Measurements from ENCODE around the gene MYEOV. TPM values are rescaled to one million over a fixed set of nuclear protein-coding genes. Genes with fewer than 3 reads are reported as not detected.
A peak's percentile ranks its signal among the peaks of the same experiment; 100 is the strongest.

The MYEOV gene
- total and polyA plus RNA-seq, 2 of the 8 experiments (the other 6 are each of a cell fraction or from before 2014, with no cell fraction given) = 0.44 to 0.67 TPM

- 66% methylated on average over 2 of the region's 2 CpGs; no CpG with 5 or more reads in 1 of the 2 experiments for WGBS, 2 experiments (ENCODE audit: extremely low coverage in 1 of 2, insufficient coverage in 1 of 2, insufficient read length in 1 of 2, insufficient replicate concordance in 2 of 2, low coverage in 1 of 2, low lambda C conversion rate in 2 of 2, missing lambda C conversion rate in 1 of 2)
- FAIRE-seq = no peak
Measured at GRCh38 chr11:69288883-69289242, 5.1 kb upstream of the MYEOV start.

More at GRCh38 chr11:69288883-69289242, 5.1 kb upstream of the MYEOV start:
- Histone ChIP-seq H3K56ac (replicated peaks; ENCODE audit: insufficient read length, low read depth, low read length) (no peak overlapping the region), H3K23me2 (ENCODE audit: low read depth, low read length) (peaks cover 7% of the 10 kb centered on the region; the same call in 1 of the 2 replicates), H3K79me1 (ENCODE audit: low read depth, low read length) (no peaks in the 10 kb centered on the region), H3K18ac (ENCODE audit: extremely low read depth, low read length) (peak overlapping the region; percentile 7; the same call in 1 of the 2 replicates), H2AK5ac (ENCODE audit: low read depth, low read length) (no peak overlapping the region), H4K5ac (ENCODE audit: insufficient read length, low read depth, low read length) (no peak overlapping the region), H3K4ac (replicated peaks; ENCODE audit: insufficient read length, low read depth, low read length) (no peak overlapping the region), H3K79me2 (ENCODE audit: control insufficient read depth in 1 of 2, insufficient read depth in 2 of 2, low read length in 2 of 2) (no peaks in the 10 kb centered on the region), H3K14ac (ENCODE audit: insufficient read length) (no peak overlapping the region), H3K27me3 (replicated peaks in 1 of 4; ENCODE audit: control insufficient read depth in 3 of 4, extremely low read depth in 1 of 4, insufficient read depth in 3 of 4, low read length in 3 of 4) (peaks cover 0 to 2% (median 0%) of the 10 kb centered on the region in 4 experiments; a peak in 1 of 7 replicates), H3K4me3 (ENCODE audit: extremely low read depth in 1 of 4, insufficient read depth in 2 of 4, low read depth in 3 of 4, low read length in 4 of 4) (no peak overlapping the region), H3K27ac (ENCODE audit: low read depth, low read length) (no peak overlapping the region), H2BK20ac (ENCODE audit: low read length) (no peak overlapping the region), H2BK12ac (ENCODE audit: low read depth, low read length) (no peak overlapping the region), H4K8ac (ENCODE audit: extremely low read depth, insufficient read depth, low read length) (no peak overlapping the region), H3K4me2 (ENCODE audit: insufficient read depth in 1 of 2, low read depth in 2 of 2, low read length in 2 of 2) (no peak overlapping the region), H3K9me3 (ENCODE audit: insufficient read depth in 2 of 2, low read depth in 1 of 2, low read length in 1 of 2) (0 out of 4 replicates have a peak, but pooled peaks cover 0 to 2% of the 10 kb centered on the region in 2 experiments), H3K9ac (replicated peaks in 1 of 4; ENCODE audit: extremely low read depth in 1 of 4, low read depth in 3 of 4, low read length in 3 of 4) (no peak overlapping the region), H3K36me3 (ENCODE audit: control insufficient read depth in 2 of 4, insufficient read depth in 4 of 4, low read length in 3 of 4) (no peaks in the 10 kb centered on the region), H2BK5ac (ENCODE audit: low read depth, low read length) (no peak overlapping the region), H4K91ac (replicated peaks; ENCODE audit: insufficient read length, low read length) (no peak overlapping the region), H3K23ac (ENCODE audit: insufficient read length) (no peak overlapping the region), H2BK120ac (replicated peaks; ENCODE audit: low read depth, low read length) (no peak overlapping the region), H3K4me1 (replicated peaks in 1 of 4; ENCODE audit: control insufficient read depth in 3 of 4, insufficient read depth in 4 of 4, low read length in 3 of 4) (peaks cover 0 to 16% (median 9%) of the 10 kb centered on the region in 4 experiments; a peak in 6 of 7 replicates), H2AFZ (ENCODE audit: low read length) (no peak overlapping the region), H4K20me1 (replicated peaks in 1 of 2; ENCODE audit: control insufficient read depth in 1 of 2, insufficient read depth in 2 of 2, low read length in 2 of 2) (peaks cover 0 to 7% of the 10 kb centered on the region in 2 experiments), H2BK15ac (ENCODE audit: low read length) (0 out of 2 replicates have a peak overlapping the region, but pooled peaks have one; percentile 61)
- no peak for TF ChIP-seq EP300 (IDR thresholded peaks at IDR 0.05; ENCODE audit: borderline replicate concordance in 1 of 2, low read depth in 2 of 2, low read length in 2 of 2)
- no peak for TF ChIP-seq GTF2F1 (IDR thresholded peaks at IDR 0.05; ENCODE audit: borderline replicate concordance, low read depth, low read length)
- TF ChIP-seq HDAC2 (IDR thresholded peaks at IDR 0.05; ENCODE audit: borderline replicate concordance in 1 of 2, low read depth in 2 of 2, low read length in 2 of 2) = no peak
- TF ChIP-seq JUND (IDR thresholded peaks at IDR 0.05; ENCODE audit: low read length) = no peak
- CTCF ChIA-PET (ENCODE audit: partially characterized antibody) = interaction anchor here (0.7 to 1.7 kb wide), 5 partner anchors 130 to 468 kb away, joined by 3 to 4 read pairs (median 3); no protein-coding TSS in a partner anchor
- POLR2A ChIA-PET (ENCODE audit: partially characterized antibody) = interaction anchor here (1.1 kb wide), 1 partner anchor 361 kb away, joined by 4 read pairs; no protein-coding TSS in a partner anchor
- DNase-seq (ENCODE audit: low read depth in 1 of 2, low spot score in 2 of 2) = no peak

Measured in H1 (cell line).